Measurements from ENCODE around the gene SPIN3.

Gene SPIN3

DNA sequence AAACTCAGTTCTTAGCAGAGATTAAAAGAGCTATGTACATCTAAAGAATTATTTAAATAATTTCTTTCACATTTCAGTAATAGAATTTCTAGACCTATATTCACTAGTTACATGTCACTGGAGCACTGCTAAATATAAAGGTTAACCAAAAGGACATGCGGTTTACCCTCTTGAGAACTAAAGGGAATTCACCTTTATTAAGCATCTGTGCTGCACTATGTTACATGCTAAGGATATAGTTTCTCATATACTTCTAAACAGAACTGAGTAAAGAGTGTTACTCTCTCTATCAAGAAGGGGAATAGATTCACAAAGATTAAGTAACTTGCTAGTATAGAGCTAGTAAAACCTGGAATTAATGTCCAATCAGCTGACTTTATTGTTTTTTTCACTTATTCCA is 7.6 kb downstream of the SPIN3 start:
- Histone ChIP-seq H3K79me2 (ENCODE audit: insufficient read depth, low read length) (no peaks in the 10 kb centered on the region), H3K36me3 (ENCODE audit: low read length) (no peaks in the 10 kb centered on the region), H4K20me1 (ENCODE audit: low read depth, low read length) (no peaks in the 10 kb centered on the region), H3K9ac (ENCODE audit: low read length) (no peak overlapping the region), H3K4me2 (ENCODE audit: low read depth, low read length, poor library complexity, severe bottlenecking) (no peak overlapping the region), H3K27ac (ENCODE audit: low read depth, low read length) (no peak overlapping the region), H3K27me3 (ENCODE audit: low read length) (no peaks in the 10 kb centered on the region), H3K9me3 (ENCODE audit: insufficient read depth, low read length) (no peaks in the 10 kb centered on the region), H2AFZ (ENCODE audit: low read depth, low read length, severe bottlenecking) (no peak overlapping the region), H3K4me3 (ENCODE audit: insufficient read depth, low read length, poor library complexity, severe bottlenecking) (no peak overlapping the region), H3F3A (ENCODE audit: insufficient read depth) (no peaks in the 10 kb centered on the region), H3K9me2 (replicated peaks; ENCODE audit: insufficient read depth, low read length) (no peaks in the 10 kb centered on the region)
- TF ChIP-seq, protein P1, sequence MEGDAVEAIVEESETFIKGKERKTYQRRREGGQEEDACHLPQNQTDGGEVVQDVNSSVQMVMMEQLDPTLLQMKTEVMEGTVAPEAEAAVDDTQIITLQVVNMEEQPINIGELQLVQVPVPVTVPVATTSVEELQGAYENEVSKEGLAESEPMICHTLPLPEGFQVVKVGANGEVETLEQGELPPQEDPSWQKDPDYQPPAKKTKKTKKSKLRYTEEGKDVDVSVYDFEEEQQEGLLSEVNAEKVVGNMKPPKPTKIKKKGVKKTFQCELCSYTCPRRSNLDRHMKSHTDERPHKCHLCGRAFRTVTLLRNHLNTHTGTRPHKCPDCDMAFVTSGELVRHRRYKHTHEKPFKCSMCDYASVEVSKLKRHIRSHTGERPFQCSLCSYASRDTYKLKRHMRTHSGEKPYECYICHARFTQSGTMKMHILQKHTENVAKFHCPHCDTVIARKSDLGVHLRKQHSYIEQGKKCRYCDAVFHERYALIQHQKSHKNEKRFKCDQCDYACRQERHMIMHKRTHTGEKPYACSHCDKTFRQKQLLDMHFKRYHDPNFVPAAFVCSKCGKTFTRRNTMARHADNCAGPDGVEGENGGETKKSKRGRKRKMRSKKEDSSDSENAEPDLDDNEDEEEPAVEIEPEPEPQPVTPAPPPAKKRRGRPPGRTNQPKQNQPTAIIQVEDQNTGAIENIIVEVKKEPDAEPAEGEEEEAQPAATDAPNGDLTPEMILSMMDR (IDR thresholded peaks at IDR 0.05; ENCODE audit: insufficient read depth, low read length, poor library complexity, severe bottlenecking): no peak
- TF ChIP-seq EZH2phosphoT487 (conservative IDR thresholded peaks at IDR 0.05; ENCODE audit: low read length): no peak

DNA sequence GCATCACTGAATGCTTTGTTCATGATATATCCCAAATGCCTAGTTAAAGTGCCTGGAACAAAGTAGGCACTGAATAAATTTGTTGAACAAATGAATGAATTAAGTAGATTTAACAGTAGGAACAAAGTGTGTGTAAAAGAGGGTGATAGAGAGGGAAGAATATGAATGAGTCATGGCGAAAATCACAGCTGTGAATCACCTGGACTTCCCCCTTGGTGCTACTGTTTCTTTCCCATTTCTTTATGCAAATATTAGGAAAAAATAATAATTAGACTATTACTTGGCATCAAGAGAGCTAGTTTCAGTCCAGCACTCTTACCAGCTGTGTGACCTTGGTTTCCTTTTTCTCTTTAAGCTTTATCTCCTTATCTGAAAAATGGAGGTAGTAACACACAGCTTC is 9.2 kb downstream of the SPIN3 start:
- Histone ChIP-seq H3K9me2 (replicated peaks; ENCODE audit: insufficient read depth, low read length) (no peaks in the 10 kb centered on the region), H3K4me2 (ENCODE audit: low read depth, low read length, poor library complexity, severe bottlenecking) (no peak overlapping the region), H3F3A (ENCODE audit: insufficient read depth) (no peaks in the 10 kb centered on the region), H2AFZ (ENCODE audit: low read depth, low read length, severe bottlenecking) (no peak overlapping the region), H3K27ac (ENCODE audit: low read depth, low read length) (no peak overlapping the region), H3K79me2 (ENCODE audit: insufficient read depth, low read length) (no peaks in the 10 kb centered on the region), H3K4me3 (ENCODE audit: insufficient read depth, low read length, poor library complexity, severe bottlenecking) (no peak overlapping the region), H3K9me3 (ENCODE audit: insufficient read depth, low read length) (no peaks in the 10 kb centered on the region), H3K9ac (ENCODE audit: low read length) (no peak overlapping the region), H3K36me3 (ENCODE audit: low read length) (no peaks in the 10 kb centered on the region), H3K27me3 (ENCODE audit: low read length) (no peaks in the 10 kb centered on the region), H4K20me1 (ENCODE audit: low read depth, low read length) (no peaks in the 10 kb centered on the region)
- TF ChIP-seq EZH2phosphoT487 (conservative IDR thresholded peaks at IDR 0.05; ENCODE audit: low read length): no peak
- TF ChIP-seq, protein P1 (IDR thresholded peaks at IDR 0.05; ENCODE audit: insufficient read depth, low read length, poor library complexity, severe bottlenecking): no peak

DNA sequence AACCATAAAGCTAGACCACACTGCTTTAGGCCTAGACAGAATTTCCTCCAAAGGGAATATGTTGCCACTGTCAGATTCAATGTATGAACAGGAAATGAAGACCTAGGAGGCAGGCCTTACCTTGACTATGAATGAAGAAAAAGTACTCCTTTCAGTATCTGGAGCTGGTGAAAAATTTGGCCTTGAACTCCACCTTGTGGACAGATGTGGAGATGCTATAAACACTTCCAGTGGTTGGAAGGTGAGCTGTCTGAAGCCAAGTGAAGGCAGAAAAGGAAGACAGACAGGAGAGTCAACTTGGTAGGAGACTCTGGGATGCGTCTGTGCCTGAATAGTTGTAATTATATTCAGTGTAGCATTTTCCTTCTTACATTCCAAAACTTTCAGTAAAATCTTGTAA is 17.2 kb downstream of the SPIN3 start:
- Histone ChIP-seq H3K79me2 (ENCODE audit: insufficient read depth, low read length) (no peaks in the 10 kb centered on the region), H3K27me3 (ENCODE audit: low read length) (no peaks in the 10 kb centered on the region), H3K27ac (ENCODE audit: low read depth, low read length) (no peak overlapping the region), H4K20me1 (ENCODE audit: low read depth, low read length) (no peaks in the 10 kb centered on the region), H3K9ac (ENCODE audit: low read length) (no peak overlapping the region), H3K4me3 (ENCODE audit: insufficient read depth, low read length, poor library complexity, severe bottlenecking) (no peak overlapping the region), H3K9me2 (replicated peaks; ENCODE audit: insufficient read depth, low read length) (no peaks in the 10 kb centered on the region), H3K4me2 (ENCODE audit: low read depth, low read length, poor library complexity, severe bottlenecking) (no peak overlapping the region), H2AFZ (ENCODE audit: low read depth, low read length, severe bottlenecking) (no peak overlapping the region), H3F3A (ENCODE audit: insufficient read depth) (no peaks in the 10 kb centered on the region), H3K9me3 (ENCODE audit: insufficient read depth, low read length) (no peaks in the 10 kb centered on the region), H3K36me3 (ENCODE audit: low read length) (no peaks in the 10 kb centered on the region)
- TF ChIP-seq, protein P1 (IDR thresholded peaks at IDR 0.05; ENCODE audit: insufficient read depth, low read length, poor library complexity, severe bottlenecking): peak; percentile 21
- no peak for TF ChIP-seq EZH2phosphoT487 (conservative IDR thresholded peaks at IDR 0.05; ENCODE audit: low read length)

All from SU-DHL-6 (cell line).